ENCODE data around the gene SCAPER.
"Not testable (repeated sequence)": the region's sequence is repeated elsewhere in the genome, so short reads cannot be mapped to it uniquely, and the experiment has no call there.

SCAPER gene

GRCh38 chr15:76309601-76310330 is 595.4 kb downstream of the SCAPER start:
- no peak for DNase-seq

- DNase-seq = no peak
Observed at GRCh38 chr15:76303909-76304308, 601.2 kb downstream of the SCAPER start.

DNA sequence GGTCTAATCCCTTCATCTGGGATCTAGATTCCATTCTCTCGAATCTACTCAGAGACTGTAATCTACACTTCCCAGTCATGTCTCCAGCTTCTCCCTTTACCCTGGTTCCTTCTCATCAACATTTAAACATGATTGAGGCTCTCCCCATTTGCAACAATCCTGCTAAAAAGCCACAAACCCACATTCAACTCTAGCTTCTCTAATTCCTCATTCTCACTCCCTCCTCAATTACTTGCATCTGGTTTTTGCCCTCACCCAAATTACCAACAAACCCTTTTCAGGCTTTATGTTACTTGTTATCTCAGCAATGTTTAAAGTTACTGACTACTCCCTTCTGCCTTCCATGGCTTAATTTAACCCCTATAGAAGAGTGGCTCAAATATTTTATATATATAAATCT is 605.4 kb downstream of the SCAPER start:
- no peak for DNase-seq

- no peak for DNase-seq
Observed at GRCh38 chr15:76298986-76299385, 606.2 kb downstream of the SCAPER start.

DNA sequence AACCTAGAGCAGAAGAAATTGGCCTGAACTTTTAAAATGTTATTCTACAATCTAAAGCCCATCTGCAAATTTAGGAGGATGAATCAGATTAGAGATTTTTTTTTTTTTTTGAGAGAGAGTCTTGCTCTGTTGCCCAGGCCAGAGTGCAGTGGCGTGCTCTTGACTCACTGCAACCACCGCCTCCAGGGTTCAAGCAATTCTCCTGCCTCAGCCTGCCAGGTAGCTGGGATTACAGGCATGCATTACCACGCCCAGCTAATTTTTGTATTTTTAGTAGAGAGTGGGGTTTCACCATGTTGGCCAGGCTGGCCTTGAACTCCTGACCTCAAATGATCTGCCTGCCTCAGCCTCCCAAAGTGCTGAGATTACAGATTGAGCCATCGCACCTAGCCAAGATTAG is 607.2 kb downstream of the SCAPER start:
- not testable (repeated sequence) for DNase-seq

Measured in T-helper 1 cell (primary cell).